Hepatocyte (in vitro differentiated cells): ENCODE data around the gene SMIM5. TPM values are rescaled to one million over a fixed set of nuclear protein-coding genes. Genes with fewer than 3 reads are reported as not detected.

Experiments
- DNase-seq: peaks from one replicate; pipeline ENCODE4 v3.0.0-alpha.2; 2016; ENCODE audit warnings: low spot score
- H2AFZ ChIP-seq: fragments of 200-600 bp; sonication (generic); 2 replicates; pipeline ENCODE4 v1.6.0; 2016; ENCODE audit warnings: antibody characterized with exemption, mild to moderate bottlenecking
- H3K27ac ChIP-seq: fragments of 200-600 bp; sonication (generic); 2 replicates; pipeline ENCODE4 v1.5.1; 2016; ENCODE audit warnings: mild to moderate bottlenecking
- H3K27me3 ChIP-seq: fragments of 200-600 bp; sonication (generic); 2 replicates; pipeline ENCODE4 v1.6.1; 2016
- H3K36me3 ChIP-seq: fragments of 200-600 bp; sonication (generic); replicated peaks from 2 replicates; pipeline ENCODE4 v1.5.1; 2016; ENCODE audit warnings: low read depth; ENCODE audit not compliant: insufficient read depth
- H3K4me1 ChIP-seq: fragments of 200-600 bp; sonication (generic); 2 replicates; pipeline ENCODE4 v1.5.1; 2016; ENCODE audit warnings: mild to moderate bottlenecking, moderate library complexity; ENCODE audit not compliant: insufficient read depth
- H3K4me2 ChIP-seq: fragments of 200-600 bp; sonication (generic); 2 replicates; pipeline ENCODE4 v1.6.0; 2016
- H3K4me3 ChIP-seq: fragments of 200-600 bp; sonication (generic); 2 replicates; pipeline ENCODE4 v1.5.1; 2016; ENCODE audit warnings: mild to moderate bottlenecking
- H3K79me2 ChIP-seq: fragments of 200-600 bp; sonication (generic); 2 replicates; pipeline ENCODE4 v1.6.0; 2017; ENCODE audit warnings: mild to moderate bottlenecking
- H3K9me2 ChIP-seq: fragments of 200-600 bp; sonication (generic); replicated peaks from 2 replicates; pipeline ENCODE4 v1.6.0; 2017; ENCODE audit warnings: mild to moderate bottlenecking; ENCODE audit not compliant: insufficient read depth
- H3K9me3 ChIP-seq: fragments of 200-600 bp; sonication (generic); 2 replicates; pipeline ENCODE4 v1.5.1; 2016; ENCODE audit warnings: low read depth, mild to moderate bottlenecking
- H4K20me1 ChIP-seq: fragments of 200-600 bp; sonication (generic); 2 replicates; pipeline ENCODE4 v1.6.0; 2016; ENCODE audit warnings: mild to moderate bottlenecking; ENCODE audit not compliant: insufficient read depth, poor library complexity, severe bottlenecking
- CTCF ChIP-seq: fragments of 200-600 bp; sonication (generic); IDR thresholded peaks from 2 replicates; pipeline ENCODE4 v1.5.1; 2016; ENCODE audit warnings: antibody characterized with exemption, mild to moderate bottlenecking; ENCODE audit not compliant: poor library complexity
- EZH2 ChIP-seq: fragments of 200-600 bp; sonication (generic); IDR thresholded peaks from 2 replicates; pipeline ENCODE4 v1.6.1; 2016; ENCODE audit warnings: antibody characterized with exemption, mild to moderate bottlenecking, borderline replicate concordance
- EZH2phosphoT487 ChIP-seq: fragments of 200-600 bp; sonication (generic); IDR thresholded peaks from one replicate; pipeline ENCODE4 v1.6.1; 2018; ENCODE audit warnings: antibody characterized with exemption, mild to moderate bottlenecking, low read depth, moderate library complexity; ENCODE audit not compliant: unreplicated experiment, severe bottlenecking
- WGBS: methylation state at CpG from one replicate; pipeline ENCODE4 v1.1.6; 2016; ENCODE audit warnings: low lambda C conversion rate; ENCODE audit errors: missing lambda C conversion rate; 5-methylcytosine and 5-hydroxymethylcytosine counted together
- polyA plus RNA-seq: library from polyadenylated mRNA; unstranded; fragments of >200 nt; fragmentation: Nextera tagmentation; extraction: Ambion mirVana; gene quantifications from 2 replicates; pipeline ENCODE4 v1.2.1, GENCODE V29; 2016
- total RNA-seq: library from RNA; depleted of rRNA; stranded (reverse); fragments of >200 nt; gene quantifications from 2 replicates; pipeline ENCODE4 v1.2.3, GENCODE V29; 2014

Gene SMIM5
- total and polyA plus RNA-seq, 2 experiments from 2014 or later: 4.1 to 6.8 TPM

- no peaks in the 10 kb centered on the region for H4K20me1 ChIP-seq
- no peaks in the 10 kb centered on the region for H3K9me2 ChIP-seq
- no peak overlapping the region for H2AFZ ChIP-seq
- H3K79me2 ChIP-seq: peaks cover 8% of the 10 kb centered on the region
- peaks cover 31% of the 10 kb centered on the region for H3K4me1 ChIP-seq
- H3K4me3 ChIP-seq: no peak overlapping the region
- peak overlapping the region; percentile 100 for H3K27ac ChIP-seq
- no peaks in the 10 kb centered on the region for H3K9me3 ChIP-seq
- no peaks in the 10 kb centered on the region for H3K27me3 ChIP-seq
- TF ChIP-seq CTCF (no peak), EZH2phosphoT487 (no peak), EZH2 (no peak)
- H3K4me2 ChIP-seq: peak overlapping the region; percentile 57
- 38% methylated on average over 7 of the region's 7 CpGs for WGBS
- no peaks in the 10 kb centered on the region for H3K36me3 ChIP-seq
- DNase-seq: peak; percentile 93
These were observed 12.3 kb downstream of the SMIM5 start for GRCh38 chr17:75645501-75645888.

- Histone ChIP-seq H3K9me3 (no peaks in the 10 kb centered on the region), H2AFZ (no peak overlapping the region), H3K79me2 (peaks cover 8% of the 10 kb centered on the region), H3K9me2 (no peaks in the 10 kb centered on the region), H3K4me1 (peaks cover 31% of the 10 kb centered on the region), H3K4me3 (no peak overlapping the region), H4K20me1 (no peaks in the 10 kb centered on the region), H3K27me3 (no peaks in the 10 kb centered on the region), H3K27ac (peak overlapping the region; percentile 100), H3K4me2 (peak overlapping the region; percentile 57), H3K36me3 (no peaks in the 10 kb centered on the region)
- peak; percentile 93 for DNase-seq
- TF ChIP-seq EZH2: no peak
- TF ChIP-seq CTCF: no peak
- TF ChIP-seq EZH2phosphoT487: no peak
- WGBS: 53% methylated on average over 17 of the region's 17 CpGs
These were observed 12.8 kb downstream of the SMIM5 start for GRCh38 chr17:75645889-75646637.

DNA sequence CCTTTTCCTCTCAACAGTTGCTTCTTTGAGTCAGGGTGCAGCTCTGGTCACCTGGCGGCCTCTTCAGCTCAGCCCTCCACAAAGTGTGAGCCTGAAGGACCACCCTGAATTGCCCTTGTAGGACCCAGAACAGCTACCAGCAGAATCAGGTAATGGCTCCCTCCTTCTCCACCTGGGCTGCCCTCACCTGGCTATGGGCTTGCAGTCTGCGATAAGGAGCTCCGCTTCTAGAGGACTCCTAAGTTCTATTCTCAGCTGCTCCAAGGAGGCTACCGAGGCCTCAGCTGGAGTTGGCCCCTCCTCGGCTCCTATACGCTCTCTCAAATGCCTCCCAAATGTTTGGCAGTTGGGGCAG is 13.4 kb downstream of the SMIM5 start:
- H3K79me2 ChIP-seq: peaks cover 8% of the 10 kb centered on the region
- peaks cover 31% of the 10 kb centered on the region for H3K4me1 ChIP-seq
- no peaks in the 10 kb centered on the region for H3K36me3 ChIP-seq
- no peak overlapping the region for H2AFZ ChIP-seq
- 88% methylated on average over 6 of the region's 6 CpGs for WGBS
- H3K9me3 ChIP-seq: no peaks in the 10 kb centered on the region
- H3K4me2 ChIP-seq: peak overlapping the region; percentile 49
- no peak overlapping the region for H3K4me3 ChIP-seq
- H3K27me3 ChIP-seq: no peaks in the 10 kb centered on the region
- peak overlapping the region; percentile 100 for H3K27ac ChIP-seq
- DNase-seq: no peak
- no peak for TF ChIP-seq EZH2
- no peaks in the 10 kb centered on the region for H3K9me2 ChIP-seq
- no peaks in the 10 kb centered on the region for H4K20me1 ChIP-seq

GRCh38 chr17:75647061-75647460 is 13.8 kb downstream of the SMIM5 start:
- no peaks in the 10 kb centered on the region for H3K9me3 ChIP-seq
- H3K9me2 ChIP-seq: no peaks in the 10 kb centered on the region
- H3K36me3 ChIP-seq: no peaks in the 10 kb centered on the region
- H3K27me3 ChIP-seq: no peaks in the 10 kb centered on the region
- peak overlapping the region; percentile 100 for H3K27ac ChIP-seq
- H3K4me3 ChIP-seq: no peak overlapping the region
- H4K20me1 ChIP-seq: no peaks in the 10 kb centered on the region
- 90% methylated on average over 7 of the region's 7 CpGs for WGBS
- H3K4me1 ChIP-seq: peaks cover 29% of the 10 kb centered on the region
- H3K4me2 ChIP-seq: peak overlapping the region; percentile 49
- DNase-seq: no peak
- H2AFZ ChIP-seq: no peak overlapping the region
- peaks cover 8% of the 10 kb centered on the region for H3K79me2 ChIP-seq
- TF ChIP-seq CTCF (no peak), EZH2 (no peak), EZH2phosphoT487 (no peak)
